HG02870 (cell line): ENCODE results near the gene SRGAP3.

Source experiments
- ATAC-seq: cut with Tn5 transposase; IDR thresholded peaks from one replicate; pipeline ENCODE4 v1.9.1; 2021; ENCODE audit warnings: mild to moderate bottlenecking, moderate library complexity; ENCODE audit not compliant: unreplicated experiment

Gene SRGAP3

DNA sequence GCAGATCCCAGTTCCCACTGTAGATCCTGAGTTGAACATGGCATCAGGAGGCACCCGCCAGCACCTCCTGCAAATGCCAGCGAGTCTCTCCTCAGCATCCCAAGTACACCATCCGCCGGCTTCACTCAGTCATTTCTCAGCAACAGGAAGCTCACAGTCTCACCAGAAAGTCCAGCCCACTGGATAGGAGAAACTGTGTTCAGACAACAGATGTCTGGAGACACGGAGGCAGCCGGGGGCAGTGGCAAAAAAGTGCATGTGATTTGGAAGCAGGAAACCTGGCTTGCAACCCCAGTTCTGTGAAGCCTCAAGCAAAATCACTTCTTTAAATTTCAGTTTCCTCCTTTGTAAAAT lies 68.7 kb downstream of the SRGAP3 start:
- ATAC-seq = no peak

DNA sequence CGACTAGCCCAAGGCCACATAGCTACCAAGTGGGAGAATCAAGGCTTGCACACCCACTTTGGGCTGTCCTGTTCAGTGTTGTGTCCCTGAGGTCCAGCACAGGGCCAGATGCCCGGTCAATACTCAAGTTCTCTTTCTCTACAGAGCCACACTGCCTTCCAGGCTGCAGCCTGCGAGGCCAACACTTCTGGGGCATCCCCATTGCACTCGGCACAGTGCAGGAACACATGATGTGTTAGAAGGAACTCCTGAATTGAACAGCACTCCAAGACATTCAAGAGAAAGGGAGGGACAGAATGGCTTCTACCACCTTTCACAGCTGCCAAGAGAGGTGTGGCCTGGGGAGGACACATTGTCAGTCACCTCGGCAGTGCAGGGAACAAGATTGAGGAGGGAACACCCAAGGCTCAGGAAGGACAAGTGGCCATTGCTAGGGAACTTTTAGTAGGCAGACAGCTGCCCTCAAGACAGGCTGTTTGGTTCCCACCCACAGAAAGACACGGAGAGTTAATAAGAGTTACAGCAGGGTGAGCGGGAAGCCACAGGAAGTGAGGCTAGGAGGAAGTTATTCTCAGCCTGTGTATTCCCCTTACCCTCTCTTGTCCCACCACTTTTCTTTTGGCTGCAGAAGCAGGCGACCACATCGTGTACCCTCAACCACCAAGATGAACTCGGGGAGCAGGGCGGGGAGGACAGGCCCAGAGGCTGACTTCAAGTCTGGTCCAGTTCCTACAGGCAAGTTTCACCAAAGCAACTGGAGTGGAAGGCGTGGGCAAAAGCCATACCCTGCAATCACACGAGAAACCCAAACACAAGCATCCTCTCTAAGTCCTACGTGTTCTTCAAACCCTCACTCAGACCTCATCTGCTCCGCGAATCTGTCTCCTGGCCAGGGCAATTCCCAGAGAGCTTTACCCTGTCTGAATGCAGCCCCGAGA lies 69.4 kb downstream of the SRGAP3 start:
- ATAC-seq = peak; percentile 58

DNA sequence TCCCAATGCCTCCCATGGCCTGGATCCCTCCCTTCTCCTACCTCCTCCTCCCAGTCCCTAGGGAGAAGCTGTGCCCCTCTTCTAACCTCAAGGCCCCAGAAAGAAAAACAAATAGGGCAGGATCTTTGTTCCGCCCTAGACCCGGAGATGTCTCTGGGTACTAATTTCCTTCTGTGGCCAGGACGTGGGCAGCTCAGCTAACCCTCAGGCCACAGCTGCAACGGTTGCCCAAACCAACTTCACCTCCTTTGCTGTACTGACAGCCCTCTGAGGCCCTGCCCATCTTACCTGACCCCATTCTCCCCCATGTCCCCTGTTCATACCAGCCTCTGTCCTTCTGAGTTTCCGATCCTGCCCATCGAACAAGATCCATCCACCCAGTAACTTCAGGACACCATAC lies 70.7 kb downstream of the SRGAP3 start:
- no peak for ATAC-seq

DNA sequence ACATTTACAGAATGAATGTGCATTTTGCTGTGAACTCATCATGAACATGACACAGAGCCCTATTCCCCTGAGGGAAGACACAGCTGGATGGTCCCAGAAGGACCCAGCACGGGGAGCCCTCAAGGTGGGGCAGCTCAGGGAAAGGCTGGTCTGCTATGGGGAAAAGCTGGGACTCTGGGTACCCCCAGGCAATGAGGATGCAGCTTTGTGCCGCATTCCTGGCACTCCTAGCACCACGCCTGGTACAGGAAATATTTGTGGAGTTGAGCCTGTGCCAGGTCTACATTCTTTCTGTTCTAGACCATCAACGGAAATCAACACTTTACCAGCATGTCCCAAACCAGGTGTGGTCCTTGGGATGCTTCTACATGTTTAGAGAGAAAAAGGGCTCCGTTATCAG lies 74.0 kb downstream of the SRGAP3 start:
- no peak for ATAC-seq

DNA sequence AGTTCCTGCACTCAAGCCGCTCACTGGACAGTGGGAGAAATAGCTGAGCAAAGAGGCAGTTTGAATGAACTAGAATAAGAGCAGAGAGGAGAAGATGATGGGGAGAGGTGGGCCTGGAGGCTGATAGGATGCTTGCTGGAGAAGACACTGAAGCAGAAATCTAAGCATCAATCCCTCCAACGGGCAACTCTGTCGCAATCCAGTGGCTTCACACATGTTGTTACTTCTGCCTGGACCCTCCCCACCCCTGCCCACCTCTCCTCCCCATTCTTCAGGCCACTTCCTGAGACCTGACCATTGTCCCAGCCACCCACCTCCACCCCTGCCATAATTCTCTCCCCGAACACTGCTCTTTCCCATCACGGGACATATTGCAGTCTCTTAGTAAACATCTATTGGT lies 76.0 kb downstream of the SRGAP3 start:
- no peak for ATAC-seq

DNA sequence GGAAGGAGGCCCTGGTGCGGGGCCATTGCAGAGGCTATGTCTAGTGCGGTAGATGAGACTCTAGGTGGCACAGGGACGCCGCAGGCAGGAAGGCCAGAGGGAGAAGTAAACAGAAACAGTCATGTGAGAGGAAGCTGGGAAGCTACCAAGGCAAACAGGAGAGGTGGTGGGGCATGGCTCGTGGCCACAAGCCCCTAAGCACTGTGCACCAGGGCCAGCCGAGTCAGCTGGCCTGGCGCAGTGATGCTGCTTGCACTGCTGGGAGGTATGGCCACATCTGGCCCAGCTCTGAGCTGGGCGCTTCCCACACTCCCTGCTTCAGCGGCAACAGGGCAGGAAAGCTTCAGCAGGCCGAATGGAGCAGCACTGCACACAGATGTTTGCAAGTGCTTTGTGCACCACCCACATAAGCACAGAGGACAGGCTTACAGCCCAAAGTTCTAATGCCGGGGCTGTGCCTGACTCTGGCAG lies 76.6 kb downstream of the SRGAP3 start:
- ATAC-seq = no peak

DNA sequence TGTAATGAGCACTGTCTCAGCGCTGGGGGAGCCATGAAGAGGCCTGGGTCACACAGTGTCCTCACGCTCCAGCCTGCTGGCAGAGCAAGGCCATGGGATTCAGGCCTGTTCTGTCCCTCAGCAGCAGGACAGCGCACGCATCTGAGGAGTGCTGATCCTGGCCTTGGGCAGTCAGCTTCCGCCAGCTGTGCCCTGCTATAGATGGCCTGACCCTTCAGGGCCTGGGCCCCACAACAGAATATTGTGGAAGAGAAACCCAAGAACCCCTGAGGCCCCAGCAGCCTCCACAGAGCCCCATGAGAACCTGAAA lies 78.6 kb downstream of the SRGAP3 start:
- no peak for ATAC-seq

DNA sequence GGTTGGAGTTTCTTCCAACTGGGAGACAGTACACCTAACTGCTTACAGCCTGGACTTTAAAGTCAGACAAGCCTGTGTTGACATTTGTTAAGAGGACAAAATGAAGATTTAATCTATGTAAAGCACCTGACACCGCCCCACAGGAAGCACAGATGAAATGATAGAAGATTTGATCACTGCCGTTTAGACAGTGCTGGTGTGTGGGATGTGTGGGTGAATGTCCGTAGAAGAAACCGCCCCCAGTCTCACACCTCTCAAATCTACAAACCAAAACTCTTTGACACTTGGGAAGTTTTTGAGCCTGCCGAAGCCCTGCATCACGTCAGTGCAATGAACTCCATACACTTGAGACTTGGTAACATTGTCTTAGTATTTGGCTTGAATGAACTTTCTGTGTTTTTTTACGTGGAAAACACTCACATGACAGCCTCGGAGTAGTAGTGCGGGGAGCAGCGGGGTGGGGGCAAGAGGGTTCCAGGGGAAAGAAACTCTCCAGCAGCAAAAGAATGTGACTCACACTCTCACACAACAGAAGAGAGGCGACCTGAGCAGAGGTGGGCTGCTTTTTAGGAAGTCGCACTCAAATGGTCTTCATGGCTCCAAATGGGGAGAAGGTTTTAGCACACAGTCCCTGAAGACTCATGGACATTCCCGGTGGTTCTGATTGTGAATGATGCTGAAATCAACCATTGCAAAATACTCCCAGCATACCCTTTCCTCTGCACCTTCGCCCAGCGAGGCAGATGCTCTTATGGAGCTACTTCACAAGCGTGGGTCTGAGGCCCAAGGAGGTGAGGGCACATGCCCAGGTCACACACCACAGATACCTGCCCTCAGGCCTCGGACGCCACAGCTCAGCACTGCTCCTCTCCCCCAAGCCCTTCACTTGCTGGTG lies 79.2 kb downstream of the SRGAP3 start:
- no peak for ATAC-seq

DNA sequence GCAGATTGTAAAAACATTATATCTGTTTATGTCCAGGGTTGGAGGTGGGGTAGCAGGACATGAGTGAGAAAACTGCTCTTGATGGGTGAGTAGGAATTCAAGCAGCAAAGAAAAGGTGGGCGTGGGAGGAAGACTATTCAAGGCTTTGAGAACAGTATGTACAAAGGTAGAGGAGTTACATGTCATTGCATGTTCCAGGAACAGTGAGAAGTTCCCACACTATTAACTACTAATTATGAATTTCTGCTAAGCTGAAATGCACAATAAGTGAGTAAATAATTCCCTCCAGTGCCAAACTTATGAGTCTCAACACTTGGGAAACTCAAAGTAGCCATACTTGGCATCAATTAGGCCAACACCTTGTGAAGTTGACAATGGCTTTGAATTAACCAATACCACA lies 80.1 kb downstream of the SRGAP3 start:
- no peak for ATAC-seq

DNA sequence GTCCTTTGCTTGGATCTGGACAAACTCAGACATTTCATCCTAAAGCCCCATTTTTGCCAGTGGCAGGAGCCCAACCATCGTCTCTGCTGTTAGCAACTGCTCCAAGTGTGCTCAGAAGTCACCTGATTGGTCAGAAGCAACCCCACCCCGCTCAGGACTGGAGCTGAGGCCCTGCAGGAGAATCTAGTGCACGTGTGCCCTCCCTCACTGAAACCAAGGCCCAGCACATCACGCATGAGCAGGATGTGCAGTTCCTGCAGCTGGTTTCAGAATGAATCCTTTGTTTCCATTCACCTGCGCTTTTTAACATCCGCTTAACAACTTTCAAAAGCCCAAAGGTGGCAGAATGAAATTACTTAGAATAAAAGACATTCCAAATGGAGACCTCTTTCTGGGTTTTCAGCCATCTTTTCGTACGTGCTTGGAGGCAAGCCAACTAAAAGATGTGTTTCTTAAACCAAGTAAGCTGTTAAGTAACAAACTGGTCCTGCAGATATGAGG lies 81.2 kb downstream of the SRGAP3 start:
- peak; percentile 97 for ATAC-seq

DNA sequence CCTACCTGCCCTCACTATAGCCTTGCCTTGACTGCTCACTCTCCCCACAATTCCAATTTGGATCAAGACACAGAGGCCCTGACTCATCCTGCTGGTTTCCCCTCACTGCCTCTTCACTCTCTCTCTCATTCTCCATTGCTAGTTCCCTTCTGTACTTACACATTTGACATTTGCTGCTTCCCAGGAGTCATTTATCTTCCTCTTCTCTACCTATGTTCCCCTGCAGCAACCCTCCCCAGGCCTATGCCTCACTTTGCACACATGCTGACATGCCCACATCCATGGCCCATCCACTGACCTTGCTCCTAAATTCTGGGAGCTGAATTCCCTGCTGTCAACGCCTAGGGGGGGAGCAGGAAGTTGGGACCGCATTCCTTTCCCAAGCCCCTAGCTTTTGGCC lies 82.2 kb downstream of the SRGAP3 start:
- ATAC-seq = no peak

DNA sequence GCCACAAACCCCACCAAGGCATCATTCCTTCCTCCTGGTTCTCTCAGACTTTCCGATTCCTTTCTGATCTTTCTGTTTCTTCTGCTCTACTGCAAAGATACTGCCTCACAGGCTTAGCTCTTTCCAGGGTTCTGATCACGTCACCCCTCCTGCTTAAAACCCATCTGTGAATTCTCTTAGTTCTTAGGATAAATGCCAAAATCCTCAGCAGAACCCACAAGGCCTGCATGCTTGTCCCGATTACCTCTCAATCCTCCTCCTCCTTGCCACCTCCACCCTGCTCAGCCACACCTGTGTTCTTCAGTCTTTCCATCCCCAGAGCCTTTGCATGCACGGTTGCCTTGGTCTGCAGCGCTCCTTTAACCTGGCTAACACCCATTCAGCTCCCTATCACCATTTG lies 84.0 kb downstream of the SRGAP3 start:
- no peak for ATAC-seq

DNA sequence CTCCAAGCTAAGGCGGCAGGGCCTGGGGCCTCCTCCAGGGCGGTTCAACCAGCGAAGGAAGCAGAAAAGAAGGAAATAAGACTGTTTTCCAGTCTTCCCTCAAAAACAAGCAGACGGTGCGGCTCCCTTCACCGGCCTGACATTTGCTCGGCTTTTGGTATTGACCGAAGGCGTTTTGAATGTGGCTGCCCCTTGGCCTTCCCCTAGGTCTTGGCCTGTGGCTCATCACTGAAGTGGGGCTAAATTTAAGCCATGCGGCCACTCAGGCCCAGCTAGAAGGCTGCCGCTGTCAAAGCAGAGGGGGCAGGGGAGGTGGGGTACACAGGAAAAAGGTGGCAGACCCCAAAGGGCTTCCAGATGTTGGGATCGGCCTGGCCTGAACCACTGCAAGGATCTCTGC lies 86.2 kb downstream of the SRGAP3 start:
- no peak for ATAC-seq

DNA sequence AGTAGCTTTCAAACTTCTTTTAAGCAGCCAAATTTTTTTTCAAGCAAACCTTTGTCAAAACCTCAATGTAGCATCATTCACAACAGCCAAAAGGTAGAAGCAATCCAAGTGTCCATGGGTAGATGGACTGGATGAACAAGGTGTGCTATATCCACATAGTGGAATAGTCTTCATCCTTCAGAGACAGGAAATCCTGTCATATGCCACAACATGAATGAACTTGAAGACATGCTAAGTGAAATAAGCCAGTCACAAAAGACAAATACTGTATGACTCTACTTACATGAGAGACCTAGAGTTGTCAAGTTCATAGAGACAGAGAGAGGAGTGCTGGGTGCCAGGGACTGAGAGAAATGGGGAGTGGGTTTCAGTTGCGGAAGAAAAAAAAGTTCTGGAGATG lies 87.6 kb downstream of the SRGAP3 start:
- no peak for ATAC-seq

DNA sequence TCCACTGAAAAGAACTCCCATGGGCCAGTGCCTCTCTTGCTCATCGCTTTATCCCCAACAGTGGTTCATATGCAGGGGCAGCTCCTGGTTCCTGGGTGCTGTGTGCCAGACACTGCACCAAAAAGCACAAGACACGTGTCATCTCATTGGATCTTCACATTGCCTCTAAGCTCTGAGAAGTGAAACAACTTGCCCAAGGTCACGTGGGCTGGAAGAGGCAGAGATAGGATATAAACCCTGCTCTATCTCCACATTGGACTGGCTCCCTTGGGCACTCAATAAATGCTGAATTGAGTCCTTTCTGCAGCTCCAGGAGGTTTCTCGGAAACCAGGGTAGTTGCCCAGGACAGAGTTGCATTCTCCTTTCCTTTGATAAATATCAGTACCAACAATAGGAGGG lies 88.1 kb downstream of the SRGAP3 start:
- ATAC-seq = no peak

DNA sequence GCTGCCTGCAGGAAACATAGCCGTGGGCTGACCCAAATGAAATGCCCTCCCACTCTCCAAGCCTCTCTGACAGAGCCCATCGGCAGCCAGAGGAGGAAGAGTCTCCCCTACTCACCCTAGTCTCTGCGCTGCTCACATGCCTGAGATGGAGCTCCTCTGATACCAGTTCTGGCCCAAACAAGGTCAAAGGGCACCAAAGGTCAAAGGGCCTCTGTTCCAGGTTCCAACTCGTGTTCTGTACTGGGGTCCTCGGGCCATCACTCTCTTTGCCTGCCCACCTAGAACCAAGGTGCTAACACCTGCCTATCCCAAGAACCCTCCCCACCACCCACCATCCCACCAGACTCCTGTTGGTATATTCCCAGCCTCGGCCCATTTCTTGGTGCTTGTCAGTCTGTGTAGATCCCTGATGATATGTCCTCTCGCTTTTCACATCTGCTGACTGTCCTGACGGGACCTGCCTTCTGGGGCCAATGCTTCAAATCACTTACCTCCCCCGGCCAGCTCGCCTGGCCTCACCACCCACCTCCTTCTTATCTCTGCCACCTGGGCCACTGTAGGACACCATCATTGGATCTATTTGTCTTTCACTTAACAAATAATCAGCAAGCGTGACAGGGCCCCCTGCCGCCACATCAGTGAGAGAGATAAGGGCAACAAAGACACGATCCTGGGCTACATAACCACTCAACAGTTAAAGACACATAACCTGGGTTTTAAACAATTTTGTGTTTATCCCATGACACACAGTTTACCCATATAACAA lies 90.4 kb downstream of the SRGAP3 start:
- ATAC-seq = no peak

DNA sequence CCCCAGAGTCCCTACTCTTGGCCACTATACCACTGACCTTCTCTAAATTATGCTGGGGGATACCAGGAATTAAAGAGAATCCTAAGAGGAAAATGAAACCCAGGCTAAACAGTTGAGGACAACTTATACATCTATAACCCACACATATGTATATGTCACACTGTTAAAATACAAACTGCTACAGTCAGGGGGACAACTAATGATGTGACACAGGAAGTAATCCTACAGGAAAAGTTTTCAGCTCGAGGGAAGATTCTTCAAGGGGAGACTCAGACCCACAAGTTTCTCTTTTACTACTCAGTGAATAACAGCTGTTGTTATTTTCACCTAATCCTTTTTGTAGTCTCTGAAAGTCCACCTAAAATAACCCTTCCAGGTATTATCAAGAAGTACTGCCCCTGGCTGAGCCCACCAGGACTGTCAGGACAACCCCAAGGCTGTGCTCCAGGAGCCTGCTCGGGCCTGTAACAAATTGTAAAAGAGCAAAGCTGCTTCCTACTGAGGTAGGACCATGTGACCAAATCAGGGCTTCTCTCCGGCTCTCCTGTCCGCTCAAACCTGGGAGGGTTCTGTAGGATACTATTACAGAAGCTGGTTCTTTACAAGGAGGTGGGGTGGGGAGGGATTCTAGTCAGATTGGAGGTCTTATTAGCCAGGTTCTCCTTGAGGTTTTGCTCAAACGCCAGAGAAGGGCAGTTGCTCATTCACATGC lies 91.6 kb downstream of the SRGAP3 start:
- ATAC-seq = no peak

DNA sequence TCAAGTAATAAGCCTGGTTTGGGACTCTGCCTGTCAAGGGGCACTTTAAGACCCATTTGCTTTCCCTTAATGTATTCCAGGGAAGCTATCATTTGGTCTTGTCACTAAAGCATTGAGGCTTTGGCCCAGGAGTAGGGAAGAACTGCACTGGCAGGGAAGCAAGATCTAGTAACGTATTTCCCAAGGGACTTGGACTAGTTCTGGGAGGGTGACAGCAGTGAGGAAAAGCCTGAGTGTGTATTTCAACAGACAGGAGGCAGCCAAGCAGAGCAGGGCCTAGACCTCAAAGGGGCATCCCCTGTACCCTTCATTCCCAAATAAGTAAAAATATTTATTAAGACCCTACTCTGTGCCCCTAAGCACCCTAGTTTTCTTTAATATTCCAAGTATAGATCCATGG lies 92.8 kb downstream of the SRGAP3 start:
- ATAC-seq = no peak

DNA sequence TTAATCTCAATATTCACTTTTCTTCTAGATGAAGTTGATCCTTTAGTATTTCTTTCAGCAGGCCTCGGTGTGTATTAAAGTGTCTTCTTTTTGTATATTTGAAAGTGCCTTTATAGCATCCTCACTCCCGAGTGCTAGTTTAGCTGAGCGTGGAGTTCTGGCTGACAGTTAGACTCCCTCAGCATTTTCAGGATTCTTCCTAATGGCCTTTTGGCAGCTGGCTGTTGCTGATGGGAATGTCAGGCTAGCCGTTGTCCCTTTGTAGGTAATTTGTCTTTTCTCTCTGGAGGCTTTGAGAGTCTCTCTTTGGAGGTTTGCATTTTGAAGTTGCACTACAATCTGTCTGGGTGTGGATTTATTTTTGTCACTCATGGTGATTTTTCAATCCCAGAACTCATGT lies 94.4 kb downstream of the SRGAP3 start:
- no peak for ATAC-seq

DNA sequence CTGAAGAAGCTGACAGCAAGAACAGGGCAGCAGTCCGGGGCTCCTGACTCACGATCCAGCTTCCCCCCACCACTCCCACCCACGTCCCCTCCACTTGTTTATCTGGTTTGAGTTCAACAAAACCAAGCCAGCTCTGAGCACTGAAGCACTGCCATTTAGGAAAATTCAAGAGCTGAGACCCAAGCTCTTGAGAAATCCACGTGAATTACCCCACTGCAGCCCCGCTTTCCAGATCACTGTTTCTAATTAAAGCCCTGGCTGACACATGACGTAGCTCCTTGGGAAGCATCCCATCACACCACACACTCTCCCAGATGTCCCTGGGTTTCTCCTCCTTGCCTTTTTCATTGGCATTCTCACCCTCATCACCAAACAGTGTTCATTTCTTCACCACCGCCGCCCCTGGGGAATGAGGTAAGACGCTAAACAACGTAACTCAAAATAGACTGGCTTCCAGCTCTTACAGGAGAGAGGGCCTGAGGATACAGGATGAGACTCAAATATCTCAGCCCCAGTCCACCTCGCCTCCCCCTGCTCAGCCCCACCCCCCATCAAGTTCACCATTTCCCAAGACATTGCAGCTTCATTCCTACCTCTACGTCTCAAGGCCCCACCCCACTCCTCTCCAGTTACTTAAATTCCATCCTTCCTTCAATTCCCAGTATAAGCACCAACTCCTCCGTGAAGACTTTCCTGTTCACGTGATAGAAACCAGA lies 95.4 kb downstream of the SRGAP3 start:
- no peak for ATAC-seq
